HG02798 (cell line): Measurements from ENCODE around the gene MTPN.

ENCODE experiments used
- ATAC-seq: cut with Tn5 transposase; IDR thresholded peaks from one replicate; pipeline ENCODE4 v1.9.1; 2021; ENCODE audit warnings: mild to moderate bottlenecking; ENCODE audit not compliant: unreplicated experiment, poor library complexity

The MTPN gene

DNA sequence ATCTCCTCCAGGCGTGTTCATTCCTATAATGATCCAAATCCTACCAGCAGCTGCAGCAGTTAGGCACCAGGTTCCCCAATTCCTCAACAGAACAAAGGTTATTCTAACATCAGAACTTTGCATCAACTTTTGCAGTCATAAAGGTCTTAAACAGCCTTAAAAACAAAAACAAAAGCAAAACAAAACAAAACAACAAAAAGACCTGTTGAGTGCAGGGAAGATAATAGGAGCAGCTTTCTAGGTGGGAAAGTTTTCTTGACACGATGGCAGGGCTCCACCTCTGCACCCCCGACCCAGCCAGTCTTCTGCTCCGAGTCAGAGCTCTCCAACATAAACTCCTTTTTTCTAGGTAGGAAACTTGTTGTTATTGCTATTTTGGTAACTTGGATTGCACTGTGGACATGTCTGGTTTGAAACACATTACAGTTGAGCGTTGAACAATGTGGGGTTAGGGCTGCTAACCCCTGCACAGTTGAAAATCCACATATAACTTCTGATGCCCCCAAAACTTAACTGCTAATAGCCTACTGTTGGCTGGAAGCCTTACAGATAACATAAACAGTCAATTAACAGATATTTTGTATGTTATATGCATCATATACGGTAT lies 77.6 kb downstream of the MTPN start:
- no peak for ATAC-seq

DNA sequence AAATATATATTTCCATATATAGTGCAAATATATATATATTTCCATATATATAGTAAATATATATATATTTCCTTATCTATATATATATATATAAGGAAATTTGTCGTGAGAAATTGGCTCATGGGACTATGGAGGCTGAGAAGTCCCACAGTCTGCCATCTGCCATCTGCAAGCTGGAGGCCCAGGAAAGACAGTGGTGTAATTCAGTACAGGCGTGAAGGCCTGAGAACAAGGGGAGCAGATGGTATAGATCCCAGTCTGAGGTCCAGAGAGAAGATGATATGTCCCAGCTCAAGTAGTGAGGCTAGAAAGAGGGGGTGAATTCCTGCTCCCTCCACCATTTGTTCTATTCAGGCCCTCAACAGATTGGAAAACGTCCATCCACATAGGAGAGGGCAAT lies 78.9 kb downstream of the MTPN start:
- no peak for ATAC-seq

DNA sequence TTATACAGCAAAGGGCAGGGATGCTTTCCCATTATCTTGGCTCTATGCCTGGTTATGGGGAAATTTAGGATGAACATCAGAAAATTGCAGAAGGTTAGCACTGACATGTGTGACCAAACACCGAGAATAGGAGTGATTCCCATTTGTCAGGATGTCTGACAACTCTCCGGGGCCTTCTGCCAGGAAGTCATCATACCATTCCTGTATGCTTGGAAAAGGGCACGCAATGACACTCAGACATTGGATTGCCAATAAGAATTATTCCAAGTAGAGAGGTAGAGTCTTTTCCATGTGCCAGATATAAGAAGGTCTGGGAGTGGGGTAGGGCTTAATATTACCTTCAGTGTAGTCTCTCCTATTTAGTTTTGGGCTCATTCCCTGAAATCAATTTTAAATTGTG lies 82.3 kb downstream of the MTPN start:
- no peak for ATAC-seq

DNA sequence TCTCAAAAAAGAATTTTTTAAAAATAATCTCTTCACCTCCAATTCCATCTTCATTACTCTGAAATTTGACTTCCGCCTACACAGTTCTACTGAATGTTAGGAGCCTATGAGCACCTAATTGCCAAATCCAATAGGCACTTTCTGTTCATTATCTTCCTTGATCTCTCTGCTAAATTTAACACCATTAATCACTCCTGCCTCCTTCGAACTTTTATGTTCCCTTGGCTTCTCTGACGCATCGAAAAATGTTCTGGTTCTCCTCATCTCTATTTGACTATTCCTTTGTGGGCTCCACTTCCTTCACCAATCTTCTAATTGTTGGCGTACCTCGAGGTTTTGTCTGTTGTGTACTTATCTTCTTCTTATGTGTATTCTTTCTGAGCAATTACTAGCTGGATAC lies 87.3 kb downstream of the MTPN start:
- no peak for ATAC-seq

DNA sequence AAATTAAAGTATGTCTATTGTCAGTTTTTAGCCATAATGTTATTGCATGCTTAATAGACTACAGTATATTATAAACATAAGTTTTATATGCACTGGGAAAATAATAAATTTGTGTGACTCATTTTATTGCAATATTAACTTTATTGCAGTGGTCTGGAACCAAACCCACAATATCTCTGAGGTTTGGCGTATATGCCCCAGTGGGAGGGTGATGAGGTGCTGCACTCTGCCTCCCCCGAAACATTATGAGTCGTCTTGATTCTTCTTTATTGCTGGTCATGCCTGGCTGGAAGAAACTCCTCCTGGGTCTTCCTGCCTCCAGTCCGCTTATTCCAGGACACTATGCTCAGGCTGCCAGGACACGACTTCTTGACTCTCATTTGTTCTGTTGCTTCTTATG lies 88.4 kb downstream of the MTPN start:
- no peak for ATAC-seq

DNA sequence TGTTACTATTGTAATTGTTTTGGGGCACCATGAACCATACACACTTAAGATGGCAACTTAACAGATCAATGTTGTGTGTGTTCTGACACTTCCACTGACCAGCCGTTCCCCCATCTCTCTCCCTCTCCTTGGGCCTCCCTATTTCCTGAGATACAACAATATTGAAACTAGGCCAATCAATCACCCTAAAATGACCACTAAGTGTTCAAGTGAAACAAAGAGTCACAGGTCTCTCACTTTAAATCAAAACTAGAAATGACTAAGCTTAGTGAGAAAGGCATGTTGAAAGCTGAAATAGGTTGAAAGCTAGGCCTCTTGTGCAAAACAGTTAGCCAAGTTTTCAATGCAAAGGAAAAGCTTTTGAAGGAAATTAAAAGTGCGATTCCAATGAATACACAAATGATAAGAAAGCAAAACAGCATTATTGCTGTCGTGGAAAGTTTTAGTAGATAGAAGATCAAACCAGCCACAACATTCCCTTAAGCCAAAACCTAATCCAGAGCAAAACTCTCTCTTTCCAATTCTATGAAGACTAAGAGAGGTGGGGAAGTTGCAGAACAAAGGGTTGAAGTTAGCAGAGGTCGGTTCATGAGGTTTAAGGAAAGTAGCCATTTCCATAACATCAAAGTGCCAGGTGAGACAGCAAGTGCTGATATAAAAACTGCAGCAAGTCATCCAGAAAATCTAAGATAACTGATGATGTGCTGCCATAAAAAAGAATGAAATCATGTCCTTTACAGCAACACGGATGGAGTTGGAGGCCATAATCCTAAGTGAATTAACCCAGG lies 90.6 kb downstream of the MTPN start:
- no peak for ATAC-seq

DNA sequence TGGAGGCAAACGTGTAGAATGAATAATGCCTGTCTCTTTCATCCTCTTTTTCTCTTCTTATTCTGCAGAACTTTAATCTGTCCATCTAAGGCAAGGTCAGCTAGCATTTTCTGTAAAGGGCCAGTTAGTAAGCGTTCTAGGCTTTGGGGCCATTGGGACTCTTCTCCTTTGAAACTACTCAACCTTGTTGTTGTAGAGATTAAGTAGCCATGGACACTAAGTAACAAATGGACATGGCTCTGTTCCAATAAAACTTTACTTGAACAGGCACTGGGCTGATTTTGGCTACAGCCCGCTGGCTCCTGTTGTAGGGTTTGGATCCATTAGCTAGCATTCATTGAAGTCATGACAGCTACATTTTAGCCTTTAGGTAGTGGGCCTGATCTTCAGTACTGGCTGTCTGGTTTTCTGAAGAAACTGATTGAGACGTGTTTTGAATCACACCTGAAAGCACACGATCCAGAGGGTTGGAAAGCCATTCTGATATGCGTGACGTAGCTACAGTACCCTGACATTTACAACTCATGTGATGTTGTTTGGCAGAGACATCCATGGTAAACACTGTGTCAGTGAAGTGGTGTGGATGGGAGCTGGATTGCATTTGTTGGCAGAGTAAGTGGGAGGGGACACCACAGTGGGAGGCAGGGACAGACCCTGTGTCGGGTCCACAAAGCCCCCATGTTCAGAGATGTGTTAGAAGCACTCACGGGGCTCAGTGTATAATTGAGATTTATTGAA lies 92.5 kb downstream of the MTPN start:
- no peak for ATAC-seq

DNA sequence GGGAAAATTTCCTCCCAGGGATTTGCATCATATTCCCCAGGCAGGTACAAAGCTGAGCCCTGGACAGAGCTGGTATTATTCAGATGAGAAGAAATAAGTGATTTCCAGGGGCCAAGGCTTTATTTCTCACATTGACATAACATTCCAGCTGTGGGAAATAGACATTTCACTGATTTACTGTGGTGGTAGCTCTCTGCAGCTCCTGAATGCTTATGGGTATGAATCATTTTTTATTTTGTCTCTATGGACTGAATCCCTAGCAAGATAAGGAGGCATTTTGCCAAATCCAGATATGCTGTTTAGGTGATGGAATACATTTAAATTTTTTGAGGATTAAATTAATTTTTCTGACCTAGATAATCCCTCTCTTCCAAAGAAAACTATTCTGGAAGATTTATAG lies 97.9 kb downstream of the MTPN start:
- ATAC-seq, result no peak

DNA sequence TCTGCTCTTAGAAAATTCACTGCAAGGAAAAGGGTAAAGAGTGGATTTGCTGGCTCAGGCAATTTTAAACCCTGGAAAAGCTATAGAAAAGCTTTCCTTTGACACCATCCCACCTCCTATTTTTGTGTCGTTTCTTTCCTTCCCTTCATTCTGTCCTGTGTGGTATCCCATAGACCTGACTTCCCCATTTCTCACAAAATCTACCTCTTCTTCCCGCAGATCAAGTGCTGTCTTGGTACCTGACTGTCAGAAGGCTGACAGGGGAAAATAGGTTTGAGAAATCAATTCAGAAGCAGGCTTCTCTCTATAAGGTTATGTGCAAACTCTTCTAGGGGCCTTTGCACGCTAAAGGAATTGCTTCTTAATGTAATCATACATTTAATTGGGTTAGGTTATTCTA lies 98.9 kb downstream of the MTPN start:
- no peak for ATAC-seq

DNA sequence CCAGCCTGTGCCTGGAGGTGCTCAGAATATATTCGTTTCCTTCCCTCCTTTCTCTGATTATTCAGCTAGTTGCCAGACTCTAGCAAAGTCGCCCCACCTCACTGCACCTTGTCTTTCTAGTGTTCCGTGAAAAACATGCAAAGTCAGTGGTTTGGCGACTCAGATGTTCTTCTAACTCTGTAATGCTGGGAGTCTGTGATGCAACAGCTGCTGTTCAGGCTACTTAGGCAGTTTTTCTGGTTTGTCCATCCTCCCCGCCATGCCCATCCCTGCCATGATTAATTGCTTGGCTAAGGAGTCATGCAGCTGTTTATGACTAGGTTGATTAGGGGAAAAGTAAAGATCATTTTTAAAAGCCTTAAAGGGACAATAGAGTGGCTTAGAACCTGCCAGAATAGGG lies 99.4 kb downstream of the MTPN start:
- ATAC-seq, result no peak
